ENCODE results near the gene DMC1.

DNA sequence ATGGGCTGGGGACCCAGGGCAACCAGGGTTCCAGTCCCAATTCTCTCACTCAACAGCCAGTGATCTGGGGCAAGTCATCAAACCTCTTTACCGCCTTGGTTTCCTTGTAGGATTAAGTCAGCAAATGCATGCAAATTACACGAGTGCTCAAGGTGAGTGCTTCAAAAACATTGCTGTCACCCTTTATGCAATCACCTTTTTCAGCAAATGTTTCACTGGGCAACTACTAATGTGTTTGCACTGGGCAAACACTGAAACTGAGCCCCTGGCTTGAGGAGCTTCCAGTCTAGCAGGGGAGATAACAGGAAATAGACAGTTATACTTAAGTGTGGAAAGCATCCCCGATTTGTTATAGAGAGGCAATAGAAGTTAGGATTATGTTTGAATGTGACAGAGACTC lies 37.7 kb upstream of the DMC1 start:
- TF ChIP-seq CHD1 (IDR thresholded peaks at IDR 0.05; ENCODE audit: low read depth, low read length) (no peak), POLR2A (IDR thresholded peaks at IDR 0.05; ENCODE audit: low read depth, low read length) (no peak), RAD21 (IDR thresholded peaks at IDR 0.05; ENCODE audit: low read length) (no peak), FOS (IDR thresholded peaks at IDR 0.05; ENCODE audit: low read depth, low read length) (no peak), SMC3 (IDR thresholded peaks at IDR 0.05; ENCODE audit: low read depth, low read length) (no peak), RFX5 (IDR thresholded peaks at IDR 0.05; ENCODE audit: low read depth, low read length) (no peak), MAZ (IDR thresholded peaks at IDR 0.05; ENCODE audit: borderline replicate concordance, low read depth, low read length) (no peak)
- TF ChIP-seq, protein P1, sequence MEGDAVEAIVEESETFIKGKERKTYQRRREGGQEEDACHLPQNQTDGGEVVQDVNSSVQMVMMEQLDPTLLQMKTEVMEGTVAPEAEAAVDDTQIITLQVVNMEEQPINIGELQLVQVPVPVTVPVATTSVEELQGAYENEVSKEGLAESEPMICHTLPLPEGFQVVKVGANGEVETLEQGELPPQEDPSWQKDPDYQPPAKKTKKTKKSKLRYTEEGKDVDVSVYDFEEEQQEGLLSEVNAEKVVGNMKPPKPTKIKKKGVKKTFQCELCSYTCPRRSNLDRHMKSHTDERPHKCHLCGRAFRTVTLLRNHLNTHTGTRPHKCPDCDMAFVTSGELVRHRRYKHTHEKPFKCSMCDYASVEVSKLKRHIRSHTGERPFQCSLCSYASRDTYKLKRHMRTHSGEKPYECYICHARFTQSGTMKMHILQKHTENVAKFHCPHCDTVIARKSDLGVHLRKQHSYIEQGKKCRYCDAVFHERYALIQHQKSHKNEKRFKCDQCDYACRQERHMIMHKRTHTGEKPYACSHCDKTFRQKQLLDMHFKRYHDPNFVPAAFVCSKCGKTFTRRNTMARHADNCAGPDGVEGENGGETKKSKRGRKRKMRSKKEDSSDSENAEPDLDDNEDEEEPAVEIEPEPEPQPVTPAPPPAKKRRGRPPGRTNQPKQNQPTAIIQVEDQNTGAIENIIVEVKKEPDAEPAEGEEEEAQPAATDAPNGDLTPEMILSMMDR (conservative IDR thresholded peaks at IDR 0.05; ENCODE audit: low read depth, low read length): no peak
- TF ChIP-seq, protein P2, sequence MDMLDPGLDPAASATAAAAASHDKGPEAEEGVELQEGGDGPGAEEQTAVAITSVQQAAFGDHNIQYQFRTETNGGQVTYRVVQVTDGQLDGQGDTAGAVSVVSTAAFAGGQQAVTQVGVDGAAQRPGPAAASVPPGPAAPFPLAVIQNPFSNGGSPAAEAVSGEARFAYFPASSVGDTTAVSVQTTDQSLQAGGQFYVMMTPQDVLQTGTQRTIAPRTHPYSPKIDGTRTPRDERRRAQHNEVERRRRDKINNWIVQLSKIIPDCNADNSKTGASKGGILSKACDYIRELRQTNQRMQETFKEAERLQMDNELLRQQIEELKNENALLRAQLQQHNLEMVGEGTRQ (IDR thresholded peaks at IDR 0.05; ENCODE audit: low read depth, low read length): no peak
- TF ChIP-seq, protein P3, sequence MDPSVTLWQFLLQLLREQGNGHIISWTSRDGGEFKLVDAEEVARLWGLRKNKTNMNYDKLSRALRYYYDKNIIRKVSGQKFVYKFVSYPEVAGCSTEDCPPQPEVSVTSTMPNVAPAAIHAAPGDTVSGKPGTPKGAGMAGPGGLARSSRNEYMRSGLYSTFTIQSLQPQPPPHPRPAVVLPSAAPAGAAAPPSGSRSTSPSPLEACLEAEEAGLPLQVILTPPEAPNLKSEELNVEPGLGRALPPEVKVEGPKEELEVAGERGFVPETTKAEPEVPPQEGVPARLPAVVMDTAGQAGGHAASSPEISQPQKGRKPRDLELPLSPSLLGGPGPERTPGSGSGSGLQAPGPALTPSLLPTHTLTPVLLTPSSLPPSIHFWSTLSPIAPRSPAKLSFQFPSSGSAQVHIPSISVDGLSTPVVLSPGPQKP (IDR thresholded peaks at IDR 0.05; ENCODE audit: borderline replicate concordance, low read depth, low read length): no peak
